ENCODE measurements around the gene FCHSD2. TPM values are rescaled to one million over a fixed set of nuclear protein-coding genes. Genes with fewer than 3 reads are reported as not detected.

Gene FCHSD2
- total and polyA plus RNA-seq, 2 of the 13 experiments (the other 11 are each of a cell fraction or from before 2014, with no cell fraction given): 20.5 to 24.8 TPM

DNA sequence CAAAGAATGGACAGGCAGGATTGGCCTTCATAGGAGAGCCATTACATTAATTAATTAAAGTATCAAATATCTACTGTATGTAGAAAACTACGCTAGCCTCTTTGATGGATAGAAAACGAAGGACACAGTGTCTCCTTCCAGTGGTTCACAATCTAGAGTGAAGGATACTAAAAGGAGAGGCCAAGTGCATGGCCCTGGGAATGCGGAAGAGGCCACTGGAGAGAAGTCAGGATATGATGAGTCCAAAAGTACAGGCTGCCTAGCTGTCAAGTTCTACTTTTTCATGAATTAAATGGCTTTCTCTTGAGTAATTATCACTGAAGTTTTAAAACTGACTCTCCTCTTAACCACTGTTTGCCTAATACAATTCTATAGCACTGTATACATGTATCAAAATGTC lies 286.1 kb downstream of the FCHSD2 start:
- BruUV-seq (replicated peaks): no TSS peak
- peaks cover 9 to 30% of the 10 kb centered on the region in 2 experiments for H3K36me3 ChIP-seq (replicated peaks in 1 of 2; ENCODE audit: control insufficient read depth in 1 of 2, insufficient read depth in 2 of 2, low read length in 2 of 2)
- ChIA-PET POLR2A (no interaction called here), CTCF (ENCODE audit: low intra/inter-chr PET ratio, low total read pairs) (no interaction called here)
- H2AFZ ChIP-seq (ENCODE audit: low read length): no peak overlapping the region
- no peak overlapping the region for H3K4me2 ChIP-seq (ENCODE audit: low read depth, low read length)
- intact Hi-C loops (cut with micrococcal nuclease; ENCODE audit: unreplicated experiment): no loop called here
- no peak overlapping the region for H3K4me3 ChIP-seq (replicated peaks in 1 of 3; ENCODE audit: insufficient read depth in 1 of 3, low read depth in 2 of 3, low read length in 3 of 3)
- FAIRE-seq (no peak), DNase-seq (ENCODE audit: low spot score) (no peak), ATAC-seq (no peak)
- in situ Hi-C loops (cut with HindIII; ENCODE audit: extremely low pct_ligation_motif_present, low pct_unique_long_range_greater_than_20kb): no loop called here
- no peak overlapping the region for H3K27ac ChIP-seq (ENCODE audit: extremely low read length, insufficient read depth, low read length)
- no peaks in the 10 kb centered on the region; the same call in 1 of the 2 replicates for H4K20me1 ChIP-seq (ENCODE audit: insufficient read depth, low read length)
- no peaks in the 10 kb centered on the region for H3K9me3 ChIP-seq (ENCODE audit: low read length)
- H3K27me3 ChIP-seq (ENCODE audit: control insufficient read depth in 1 of 2, insufficient read depth in 2 of 2, low read length in 2 of 2): no peaks in the 10 kb centered on the region
- no peak for TF ChIP-seq DBP (CRISPR knock-in tag; IDR thresholded peaks at IDR 0.05; ENCODE audit: not compliant biosample characterization)
- TF ChIP-seq SP1 (IDR thresholded peaks at IDR 0.05): no peak
- TF ChIP-seq SP1 (CRISPR knock-in tag; IDR thresholded peaks at IDR 0.05): no peak
- no peak for TF ChIP-seq TBL1XR1 (IDR thresholded peaks at IDR 0.05; ENCODE audit: borderline replicate concordance, low read length, partially characterized antibody)
- TF ChIP-seq, protein P1, sequence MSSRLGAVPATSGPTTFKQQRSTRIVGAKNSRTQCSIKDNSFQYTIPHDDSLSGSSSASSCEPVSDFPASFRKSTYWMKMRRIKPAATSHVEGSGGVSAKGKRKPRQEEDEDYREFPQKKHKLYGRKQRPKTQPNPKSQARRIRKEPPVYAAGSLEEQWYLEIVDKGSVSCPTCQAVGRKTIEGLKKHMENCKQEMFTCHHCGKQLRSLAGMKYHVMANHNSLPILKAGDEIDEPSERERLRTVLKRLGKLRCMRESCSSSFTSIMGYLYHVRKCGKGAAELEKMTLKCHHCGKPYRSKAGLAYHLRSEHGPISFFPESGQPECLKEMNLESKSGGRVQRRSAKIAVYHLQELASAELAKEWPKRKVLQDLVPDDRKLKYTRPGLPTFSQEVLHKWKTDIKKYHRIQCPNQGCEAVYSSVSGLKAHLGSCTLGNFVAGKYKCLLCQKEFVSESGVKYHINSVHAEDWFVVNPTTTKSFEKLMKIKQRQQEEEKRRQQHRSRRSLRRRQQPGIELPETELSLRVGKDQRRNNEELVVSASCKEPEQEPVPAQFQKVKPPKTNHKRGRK (CRISPR knock-in tag; IDR thresholded peaks at IDR 0.05): no peak
- no peak for TF ChIP-seq ATF7 (IDR thresholded peaks at IDR 0.05)
- TF ChIP-seq ATF7 (CRISPR knock-in tag; IDR thresholded peaks at IDR 0.05): no peak
- TF ChIP-seq SP2 (CRISPR knock-in tag; IDR thresholded peaks at IDR 0.05): no peak
- TF ChIP-seq ARNT2 (CRISPR knock-in tag; IDR thresholded peaks at IDR 0.05; ENCODE audit: low read depth): no peak
- TF ChIP-seq TCF7 (IDR thresholded peaks at IDR 0.05; ENCODE audit: low read depth): no peak
- TF ChIP-seq MLX (CRISPR knock-in tag; IDR thresholded peaks at IDR 0.05): no peak
- no peaks in the 10 kb centered on the region for H3K79me2 ChIP-seq (ENCODE audit: insufficient read depth, low read length)
- 96% methylated on average over 3 of the region's 3 CpGs for WGBS (ENCODE audit: low lambda C conversion rate)
- no peak overlapping the region for H3K9ac ChIP-seq (ENCODE audit: insufficient read depth, low read depth, low read length)
- H3K4me1 ChIP-seq (ENCODE audit: insufficient read depth, low read length): no peaks in the 10 kb centered on the region
